ENCODE data around the gene SLC24A3.
A peak's percentile ranks its signal among the peaks of the same experiment; 100 is the strongest.

The SLC24A3 gene

DNA sequence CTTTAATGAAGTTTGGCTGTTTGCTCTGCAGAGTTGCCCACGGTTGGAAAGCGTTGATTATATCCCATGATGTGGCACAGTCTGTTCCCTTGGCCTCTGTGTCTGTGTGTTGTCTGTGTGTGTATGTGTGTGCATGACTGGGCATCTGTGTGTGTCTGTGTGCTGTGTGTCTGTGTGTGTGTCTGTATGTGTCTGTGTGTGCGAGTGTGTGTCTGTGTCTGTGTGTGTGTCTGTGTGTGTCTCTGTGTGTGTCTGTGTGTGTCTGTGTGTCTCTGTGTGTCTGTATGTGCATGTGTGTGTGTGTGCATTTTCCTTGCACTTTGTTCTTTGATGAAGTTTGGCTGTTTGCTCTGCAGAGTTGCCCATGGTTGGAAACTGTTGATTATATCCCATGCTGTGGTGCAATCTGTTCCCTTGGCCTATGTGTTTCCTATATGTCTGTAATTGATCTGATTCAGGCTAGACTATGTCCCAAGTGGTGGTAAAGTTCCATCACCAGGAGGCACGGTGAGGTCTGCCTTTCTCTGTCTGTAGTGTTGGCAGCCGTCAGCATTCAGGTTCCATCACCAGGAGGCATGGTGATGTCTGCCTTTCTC lies 467.6 kb downstream of the SLC24A3 start:
- DNase-seq (ENCODE audit: low read depth), result no peak

- no peak for DNase-seq (ENCODE audit: low read depth)
These were observed 469.8 kb downstream of the SLC24A3 start for GRCh38 chr20:19682249-19682648.

GRCh38 chr20:19683188-19683587 lies 470.7 kb downstream of the SLC24A3 start:
- no peak for DNase-seq (ENCODE audit: low read depth)

DNA sequence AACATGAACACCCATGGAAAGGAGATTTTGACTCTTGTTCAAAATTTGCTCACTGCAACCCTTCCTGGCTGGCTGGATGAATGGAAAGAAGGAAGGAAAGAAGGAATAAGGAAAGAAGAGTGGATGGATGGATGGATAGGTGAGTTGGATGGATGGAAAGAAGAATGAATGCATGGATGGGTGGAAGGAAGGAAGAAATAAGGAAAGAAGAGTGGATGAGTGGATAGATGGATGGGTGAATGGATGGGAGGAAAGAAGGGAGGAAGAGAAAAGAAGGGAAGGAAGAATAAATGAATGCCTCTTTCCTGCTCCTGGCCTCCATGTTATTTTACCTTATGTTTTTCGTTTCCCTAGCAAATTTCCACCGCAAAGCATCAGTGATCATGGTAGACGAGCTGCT lies 471.4 kb downstream of the SLC24A3 start:
- DNase-seq (ENCODE audit: low read depth), result no peak

- DNase-seq (ENCODE audit: low read depth), result peak; percentile 93
These were observed 475.8 kb downstream of the SLC24A3 start for GRCh38 chr20:19688031-19688806.

- DNase-seq (ENCODE audit: low read depth), result no peak
These were observed 478.0 kb downstream of the SLC24A3 start for GRCh38 chr20:19690462-19690861.

GRCh38 chr20:19691125-19691524 lies 478.7 kb downstream of the SLC24A3 start:
- no peak for DNase-seq (ENCODE audit: low read depth)

DNA sequence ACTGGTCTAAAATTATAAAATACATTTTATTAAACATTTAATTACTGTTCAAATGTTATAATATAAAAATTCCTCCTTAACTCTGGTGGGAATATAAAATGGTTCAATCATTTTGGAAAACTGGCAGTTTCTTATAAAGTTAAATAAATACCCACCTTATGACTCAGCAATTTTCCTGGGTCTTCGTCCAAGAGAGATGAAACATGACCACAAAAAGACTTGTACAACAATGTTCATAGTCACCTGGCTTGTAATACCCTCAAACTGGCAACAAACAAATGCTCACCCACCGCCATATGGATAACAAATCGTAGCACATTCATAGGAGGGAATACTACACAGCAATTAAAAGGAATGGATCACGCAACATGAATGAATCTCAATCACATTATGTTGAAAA lies 479.7 kb downstream of the SLC24A3 start:
- DNase-seq (ENCODE audit: low read depth), result peak; percentile 56

GRCh38 chr20:19692685-19693119 lies 480.3 kb downstream of the SLC24A3 start:
- peak; percentile 58 for DNase-seq (ENCODE audit: low read depth)

- DNase-seq (ENCODE audit: low read depth), result no peak
These were observed 481.1 kb downstream of the SLC24A3 start for GRCh38 chr20:19693508-19693907.

GRCh38 chr20:19695081-19695480 lies 482.6 kb downstream of the SLC24A3 start:
- no peak for DNase-seq (ENCODE audit: low read depth)

DNA sequence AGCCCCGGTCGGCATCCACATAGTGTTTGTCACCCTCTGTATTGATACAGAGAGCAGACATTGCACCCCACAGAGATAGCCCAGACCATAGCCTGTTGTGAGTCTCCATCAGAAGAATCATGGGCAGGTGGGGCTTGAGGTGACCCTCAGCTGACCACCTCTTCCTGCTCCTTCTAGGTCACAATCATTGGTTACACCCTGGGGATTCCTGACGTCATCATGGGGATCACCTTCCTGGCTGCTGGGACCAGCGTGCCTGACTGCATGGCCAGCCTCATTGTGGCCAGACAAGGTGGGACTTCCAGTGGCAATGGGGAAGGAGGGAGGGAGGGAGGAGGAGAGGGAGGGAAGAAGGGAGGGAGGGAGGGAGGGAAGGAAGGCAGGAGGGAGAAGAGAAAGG lies 484.2 kb downstream of the SLC24A3 start:
- no peak for DNase-seq (ENCODE audit: low read depth)

GRCh38 chr20:19697415-19697814 lies 485.0 kb downstream of the SLC24A3 start:
- DNase-seq (ENCODE audit: low read depth), result no peak

DNA sequence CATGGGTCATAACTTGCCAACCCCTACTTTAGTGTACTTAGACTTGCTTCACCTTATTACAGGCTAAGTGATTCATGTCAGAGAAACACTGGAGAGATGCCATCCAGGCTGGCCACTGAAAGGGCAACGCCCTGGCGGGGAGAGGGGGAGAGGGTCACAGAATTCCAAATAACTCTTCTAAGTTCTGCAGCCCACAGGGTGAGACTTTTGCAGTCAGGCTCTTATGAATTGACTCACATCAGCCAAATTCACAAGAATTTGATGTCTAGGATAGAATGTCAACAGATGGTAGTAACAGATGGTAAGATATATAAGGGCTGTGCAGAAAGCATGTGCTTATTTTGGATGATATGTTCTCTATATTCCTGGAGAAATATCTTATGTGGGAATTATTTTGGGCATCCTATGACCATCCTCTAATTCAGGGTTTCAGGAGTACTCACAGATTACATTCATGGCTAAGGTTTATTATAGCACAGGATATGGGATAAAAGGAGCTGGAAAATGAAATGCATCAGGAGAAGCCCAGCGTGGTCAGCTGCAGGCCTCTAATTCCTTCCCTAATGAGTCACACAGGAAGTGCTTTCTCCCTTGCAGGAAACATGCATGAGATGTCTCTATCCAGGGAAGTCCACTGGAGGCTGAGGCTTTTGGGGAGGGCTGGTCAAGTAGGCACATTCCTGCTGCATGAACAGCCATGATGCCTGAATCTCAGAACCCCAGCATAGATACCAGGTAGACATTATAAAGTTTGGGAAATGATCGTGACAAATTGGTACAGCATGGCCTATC lies 486.9 kb downstream of the SLC24A3 start:
- peak; percentile 91 for DNase-seq (ENCODE audit: low read depth)

DNA sequence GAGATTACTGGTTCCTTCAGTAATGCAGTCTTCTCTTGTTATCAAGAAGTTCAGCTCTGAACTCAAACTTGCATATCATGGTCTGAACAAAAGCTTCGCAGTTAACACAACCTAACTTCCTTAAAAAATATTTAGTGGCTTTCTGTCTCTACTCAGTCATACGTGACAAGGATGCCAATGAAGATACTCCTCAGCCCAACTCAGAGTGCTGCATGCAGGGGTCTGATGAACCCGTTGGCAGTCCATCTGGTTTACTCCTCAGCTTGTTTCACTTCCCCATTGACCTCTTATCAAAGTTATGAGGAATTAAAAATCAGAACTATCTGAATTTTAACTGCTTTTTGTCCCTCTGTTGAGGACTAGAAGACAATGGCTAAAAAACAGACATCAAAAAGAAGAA lies 489.0 kb downstream of the SLC24A3 start:
- no peak for DNase-seq (ENCODE audit: low read depth)

DNA sequence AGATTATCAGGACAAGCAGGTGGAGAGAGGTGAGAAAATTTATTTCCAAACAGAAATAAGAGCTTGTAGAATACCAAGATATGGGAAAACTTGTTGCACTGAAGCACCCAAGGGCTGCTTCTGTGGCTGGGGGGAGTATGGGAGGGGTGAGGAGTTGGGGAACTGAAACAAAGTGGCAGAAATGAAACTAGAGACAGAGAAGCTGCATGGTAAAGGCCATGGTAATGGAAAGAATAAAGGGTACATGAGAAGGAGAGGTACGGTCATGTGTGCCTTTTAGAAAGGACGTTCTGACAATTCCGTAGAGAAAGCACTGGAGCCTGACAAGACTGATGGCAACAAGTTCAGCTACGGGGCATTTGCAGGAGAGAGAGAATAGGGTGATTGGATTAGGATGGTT lies 494.0 kb downstream of the SLC24A3 start:
- DNase-seq (ENCODE audit: low read depth), result no peak

DNA sequence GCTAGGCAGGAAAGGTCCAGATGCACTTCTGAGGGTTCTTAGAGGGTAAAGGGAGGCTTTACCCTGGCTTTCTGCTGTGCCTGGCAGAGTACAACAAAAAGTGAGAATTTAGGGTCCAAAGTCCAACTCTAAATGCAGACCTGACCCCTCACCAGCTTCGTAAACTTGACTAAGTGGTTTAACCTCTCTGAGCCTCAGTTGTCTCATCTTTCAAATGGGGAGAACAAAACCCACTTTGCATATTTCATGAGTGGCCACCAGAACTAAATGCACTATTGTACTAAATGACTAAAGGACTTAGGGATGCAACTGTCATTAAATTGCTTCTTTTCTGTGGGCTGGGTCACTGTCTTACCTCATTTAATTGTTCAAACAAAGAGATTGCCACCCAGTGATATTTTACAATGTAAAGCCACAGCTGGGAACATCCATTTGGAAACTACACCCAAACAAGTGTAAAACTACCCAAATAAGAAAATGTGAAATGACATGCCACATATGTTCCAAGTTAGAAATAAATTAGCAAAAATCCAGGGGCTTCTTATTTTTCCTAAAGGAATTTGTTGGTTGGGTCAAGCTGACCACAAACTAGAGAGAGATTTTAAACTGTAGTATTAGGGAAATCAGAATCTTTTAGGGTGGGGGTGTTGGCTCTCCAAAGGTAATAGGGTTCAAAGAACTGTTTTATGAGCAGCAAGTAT lies 497.3 kb downstream of the SLC24A3 start:
- no peak for DNase-seq (ENCODE audit: low read depth)

DNA sequence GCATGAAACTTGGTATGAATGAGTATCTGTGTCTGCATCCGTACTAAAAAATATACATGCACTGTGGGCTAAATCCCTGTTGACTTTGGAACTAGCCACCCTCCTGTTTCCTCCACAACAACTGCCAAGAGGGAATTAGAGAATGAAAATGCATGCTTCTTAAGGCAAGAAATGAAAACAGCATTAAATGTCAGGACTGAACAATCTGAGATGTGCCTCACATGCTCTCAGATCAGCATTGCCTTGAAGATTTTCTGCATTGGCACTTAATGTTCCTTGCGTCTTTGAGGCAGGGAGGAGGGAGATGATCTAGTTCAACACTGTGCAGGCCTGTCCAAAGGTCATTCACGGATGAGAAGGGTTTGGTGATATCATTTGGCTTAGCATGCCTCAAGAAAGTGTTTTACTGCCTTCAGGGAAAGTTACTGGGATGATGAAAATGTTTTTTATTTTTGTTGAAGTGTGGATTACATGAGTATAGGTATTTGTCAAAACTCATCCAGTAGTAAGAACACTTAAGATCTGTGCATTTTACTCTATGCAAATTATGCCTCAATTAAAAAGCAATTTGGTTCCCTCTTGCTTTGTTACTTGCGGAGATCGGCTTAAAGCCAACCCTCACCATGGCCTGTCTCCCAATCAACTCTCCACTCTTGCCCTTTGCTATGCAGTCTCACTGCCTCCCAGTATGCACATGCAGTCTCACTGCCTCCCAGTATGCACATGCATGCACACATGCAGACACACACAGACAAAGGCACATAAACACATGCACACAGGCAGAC lies 498.1 kb downstream of the SLC24A3 start:
- DNase-seq (ENCODE audit: low read depth), result no peak

DNA sequence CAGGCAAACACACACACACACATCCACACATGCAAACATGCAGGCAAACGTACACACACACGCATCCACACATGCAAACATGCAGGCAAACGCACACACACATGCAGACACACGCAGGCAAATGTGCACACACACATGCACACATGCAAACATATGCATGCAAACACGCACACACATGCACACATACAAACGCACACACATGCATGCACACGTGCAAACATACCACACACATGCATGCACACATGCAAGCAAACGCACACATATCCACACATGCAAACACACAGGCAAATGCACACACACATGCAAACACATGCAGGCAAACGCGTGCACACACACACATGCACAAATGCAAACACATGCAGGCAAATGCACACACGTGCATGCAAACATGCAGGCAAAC lies 498.7 kb downstream of the SLC24A3 start:
- DNase-seq (ENCODE audit: low read depth), result no peak

DNA sequence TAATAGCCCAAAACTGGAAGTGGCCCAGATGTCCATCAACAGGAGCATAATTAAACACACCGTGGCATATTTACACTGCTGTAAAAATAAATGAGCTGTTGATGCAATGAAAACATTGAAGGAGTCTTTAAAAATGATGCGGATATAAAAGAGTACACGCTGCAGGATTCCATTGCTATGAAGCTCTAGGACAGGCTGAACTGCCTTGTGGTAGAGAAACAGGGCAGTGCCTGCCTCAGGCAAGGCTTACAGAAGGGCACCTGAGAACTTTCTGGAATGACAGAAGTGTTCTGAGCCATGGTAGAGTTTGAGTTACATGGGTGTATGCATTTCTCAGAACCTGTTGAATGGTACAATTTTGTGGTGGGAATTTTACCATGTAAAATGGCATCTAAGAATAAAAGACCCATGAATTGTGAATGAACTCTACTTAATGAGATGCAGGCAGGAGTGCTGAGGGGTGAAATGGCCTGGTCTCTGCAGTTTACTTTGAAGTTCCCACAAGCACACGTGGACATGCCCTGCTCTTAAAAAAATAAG lies 500.3 kb downstream of the SLC24A3 start:
- DNase-seq (ENCODE audit: low read depth), result no peak

All from ELR (cell line).